G401.6 (cell line): Measurements from ENCODE around the gene SLC12A9.
"Not testable (repeated sequence)": the region's sequence is repeated elsewhere in the genome, so short reads cannot be mapped to it uniquely, and the experiment has no call there.

Experiments
- FAIRE-seq: peaks from 2 replicates; lab custom pipeline; 2012; peaks lifted over from hg19 to GRCh38; lab: Jason Lieb, UNC

The SLC12A9 gene

GRCh38 chr7:100897772-100898454, 45.4 kb downstream of the SLC12A9 start:
- no peak for FAIRE-seq

- no peak for FAIRE-seq
Measured at GRCh38 chr7:100899432-100899831, 46.9 kb downstream of the SLC12A9 start.

DNA sequence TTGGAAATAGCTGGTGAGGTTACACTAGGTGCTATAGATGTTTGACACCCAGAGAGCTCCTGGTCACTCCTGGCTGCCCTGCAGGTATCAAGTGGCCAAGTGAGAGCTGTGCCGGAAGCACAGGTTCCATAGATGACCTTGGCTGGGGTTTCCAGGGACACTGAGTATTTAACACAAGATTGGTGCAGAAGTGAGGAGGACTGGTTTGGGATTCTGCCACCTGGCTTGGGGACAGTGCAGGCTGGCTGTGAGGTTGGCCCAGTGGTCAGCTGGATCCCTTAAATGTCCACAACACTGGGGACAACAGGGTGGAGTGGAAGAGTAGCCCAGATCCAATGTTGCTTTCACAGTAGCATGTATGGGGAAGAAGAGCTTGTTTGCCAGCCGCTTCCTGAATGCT, 48.5 kb downstream of the SLC12A9 start:
- FAIRE-seq = no peak

DNA sequence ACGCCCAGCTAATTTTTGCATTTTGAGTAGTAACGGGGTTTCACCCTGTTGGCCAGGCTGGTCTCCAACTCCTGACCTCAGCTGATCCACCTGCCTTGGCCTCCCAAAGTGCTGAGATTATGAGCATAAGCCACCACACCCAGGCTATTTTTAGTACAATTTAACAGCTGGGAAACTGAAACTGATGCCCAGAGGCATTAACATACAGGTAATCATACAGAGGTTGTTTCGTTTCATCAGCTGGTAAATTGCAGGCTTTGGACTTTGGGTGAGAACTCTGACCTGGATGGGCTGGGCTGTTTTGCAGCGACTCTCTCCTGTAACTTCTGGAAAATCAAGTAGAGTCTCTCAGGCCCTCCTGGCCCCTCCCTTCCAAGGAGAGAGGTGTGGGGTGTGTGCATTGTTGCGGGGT, 49.4 kb downstream of the SLC12A9 start:
- FAIRE-seq = no peak

DNA sequence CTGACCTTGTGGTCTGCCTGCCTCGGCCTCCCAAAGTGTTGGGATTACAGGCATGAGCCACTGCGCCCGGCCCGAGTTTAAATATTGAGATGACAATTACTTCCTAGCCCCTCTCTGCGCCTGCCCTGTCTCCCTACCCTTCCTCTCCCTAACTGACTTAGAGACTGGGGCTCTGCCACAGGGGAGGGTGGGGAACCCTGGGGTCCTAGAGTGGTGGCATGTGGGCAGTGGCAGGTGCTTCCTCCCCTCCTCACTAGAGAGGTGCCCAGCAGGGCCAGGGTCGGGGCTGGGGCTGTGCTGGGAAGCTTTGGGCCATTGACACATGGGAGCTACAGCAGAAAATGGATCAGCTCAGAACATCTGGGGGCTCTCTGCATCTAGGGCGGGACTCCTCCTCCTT, 50.1 kb downstream of the SLC12A9 start:
- FAIRE-seq = no peak

GRCh38 chr7:100908512-100908911, 56.0 kb downstream of the SLC12A9 start:
- FAIRE-seq = no peak

GRCh38 chr7:100910443-100910842, 57.9 kb downstream of the SLC12A9 start:
- not testable (repeated sequence) for FAIRE-seq

DNA sequence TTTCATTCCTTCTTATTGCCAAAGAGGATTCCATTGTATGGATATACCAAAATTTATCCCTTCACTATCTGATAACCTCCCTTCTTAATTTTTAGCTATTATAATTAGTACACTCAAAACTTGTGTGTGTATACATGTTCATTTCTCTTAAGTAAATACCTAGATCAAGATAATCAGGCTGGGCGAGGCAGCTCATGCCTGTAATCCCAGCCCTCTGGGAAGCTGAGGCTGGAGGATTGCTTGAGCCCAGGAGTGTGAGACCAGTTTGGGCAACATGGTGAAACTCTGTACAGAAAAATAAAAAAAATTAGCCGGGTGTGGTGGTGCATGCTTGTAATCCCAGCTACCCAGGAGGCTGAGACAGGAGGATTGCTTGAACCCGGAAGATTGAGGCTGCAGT, 59.0 kb downstream of the SLC12A9 start:
- no peak for FAIRE-seq

GRCh38 chr7:100914208-100914878, 61.8 kb downstream of the SLC12A9 start:
- FAIRE-seq = no peak

DNA sequence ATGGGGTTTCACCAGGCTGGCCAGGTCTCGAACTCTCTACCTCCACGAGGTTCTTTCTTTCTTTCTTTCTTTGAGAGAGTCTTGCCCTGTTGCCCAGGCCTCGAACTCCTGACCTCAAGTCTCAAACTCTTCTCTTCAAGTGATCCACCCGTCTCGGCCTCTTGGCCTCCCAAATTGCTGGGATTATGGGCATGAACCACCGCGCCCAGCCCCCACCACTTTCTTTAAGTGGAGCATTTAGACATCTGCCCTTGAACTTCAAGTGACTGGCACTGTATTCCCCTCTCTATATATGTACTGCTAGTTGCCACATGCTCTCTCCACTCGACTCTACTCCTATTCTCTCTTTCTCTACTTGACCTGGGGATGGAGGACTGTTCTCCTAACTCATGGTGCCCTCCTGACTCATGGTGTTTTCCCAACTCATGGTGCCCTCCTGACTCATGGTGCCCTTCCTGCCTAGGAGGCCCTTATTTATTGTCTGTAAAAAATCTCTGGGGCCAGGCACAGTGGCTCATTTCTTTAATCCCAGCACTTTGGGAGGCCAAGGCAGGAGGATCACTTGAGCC, 62.5 kb downstream of the SLC12A9 start:
- FAIRE-seq = no peak
